ENCODE measurements around the gene GRAMD2A. TPM values are rescaled to one million over a fixed set of nuclear protein-coding genes. Genes with fewer than 3 reads are reported as not detected.

Gene GRAMD2A
- total RNA-seq, 2 donors from 2014 or later, result 2.3 to 3.3 TPM

GRCh38 chr15:72227720-72228119, 30.1 kb upstream of the GRAMD2A start:
- Histone ChIP-seq H3K4me1 (peaks cover 21% of the 10 kb centered on the region), H3K9ac (ENCODE audit: low read depth in 2 of 2, low read length in 2 of 2) (peak overlapping the region in 1 of 2 donors; percentile 50), H3K36me3 (no peaks in the 10 kb centered on the region), H3K27me3 (no peaks in the 10 kb centered on the region), H3K27ac (peak overlapping the region; percentile 99), H3K9me3 (no peaks in the 10 kb centered on the region), H3K4me3 (peak overlapping the region; percentile 10)
- DNase-seq, result no peak
- intact Hi-C loops (cut with DNase I), result no loop called here
- no peak for TF ChIP-seq CTCF (IDR thresholded peaks at IDR 0.05)

DNA sequence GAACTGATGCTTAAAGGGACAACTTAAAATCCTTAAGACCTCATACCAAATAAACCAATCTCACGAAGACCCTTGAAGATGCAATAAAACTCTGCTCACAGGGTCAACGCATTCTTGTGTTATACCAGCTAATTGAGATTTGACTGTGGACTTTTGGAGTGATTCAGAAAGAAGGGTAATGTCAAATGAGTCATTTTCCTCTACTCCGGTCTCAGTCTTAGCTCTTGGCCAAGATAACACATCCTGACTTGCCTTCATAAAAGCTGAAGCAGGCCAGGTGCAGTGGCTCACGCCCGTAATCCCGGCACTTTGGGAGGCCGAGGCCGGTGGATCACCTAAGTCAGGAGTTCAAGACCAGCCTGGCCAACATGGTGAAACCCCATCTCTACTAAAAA, 29.6 kb upstream of the GRAMD2A start:
- Histone ChIP-seq H3K9ac (ENCODE audit: low read depth in 2 of 2, low read length in 2 of 2) (no peak overlapping the region), H3K9me3 (no peaks in the 10 kb centered on the region), H3K4me3 (peak overlapping the region; percentile 1), H3K4me1 (peaks cover 18% of the 10 kb centered on the region), H3K27me3 (no peaks in the 10 kb centered on the region), H3K27ac (peak overlapping the region; percentile 99), H3K36me3 (no peaks in the 10 kb centered on the region)
- no peak for TF ChIP-seq CTCF (IDR thresholded peaks at IDR 0.05)
- DNase-seq, result peak; percentile 30
- intact Hi-C loops (cut with DNase I), result no loop called here

DNA sequence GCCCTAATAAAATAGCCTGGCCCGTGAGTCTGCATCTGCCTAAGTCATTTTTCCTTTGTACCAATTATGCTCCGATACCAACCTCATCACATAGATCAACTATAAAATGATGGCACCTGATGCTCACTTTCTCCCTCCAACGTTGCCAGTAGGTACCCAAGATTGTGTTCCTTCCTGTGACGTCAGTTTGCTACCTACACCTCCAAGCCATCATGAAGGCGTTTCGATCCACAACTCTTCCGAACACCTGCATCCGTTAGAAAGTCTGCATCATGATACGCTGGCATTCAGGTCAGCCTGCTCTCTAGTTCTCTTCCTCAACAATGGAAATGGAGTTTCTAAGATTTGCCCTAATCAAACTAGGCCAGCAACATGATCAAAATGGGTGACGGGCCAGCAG, 25.7 kb upstream of the GRAMD2A start:
- peaks cover 14% of the 10 kb centered on the region for H3K4me1 ChIP-seq
- DNase-seq, result no peak
- no peak overlapping the region for H3K27ac ChIP-seq
- no peak for TF ChIP-seq CTCF (IDR thresholded peaks at IDR 0.05)
- no peaks in the 10 kb centered on the region for H3K27me3 ChIP-seq
- H3K9ac ChIP-seq (ENCODE audit: low read depth in 2 of 2, low read length in 2 of 2), result no peak overlapping the region
- intact Hi-C loops (cut with DNase I), result no loop called here
- H3K4me3 ChIP-seq, result no peak overlapping the region
- peaks cover 8% of the 10 kb centered on the region for H3K36me3 ChIP-seq
- no peaks in the 10 kb centered on the region for H3K9me3 ChIP-seq

DNA sequence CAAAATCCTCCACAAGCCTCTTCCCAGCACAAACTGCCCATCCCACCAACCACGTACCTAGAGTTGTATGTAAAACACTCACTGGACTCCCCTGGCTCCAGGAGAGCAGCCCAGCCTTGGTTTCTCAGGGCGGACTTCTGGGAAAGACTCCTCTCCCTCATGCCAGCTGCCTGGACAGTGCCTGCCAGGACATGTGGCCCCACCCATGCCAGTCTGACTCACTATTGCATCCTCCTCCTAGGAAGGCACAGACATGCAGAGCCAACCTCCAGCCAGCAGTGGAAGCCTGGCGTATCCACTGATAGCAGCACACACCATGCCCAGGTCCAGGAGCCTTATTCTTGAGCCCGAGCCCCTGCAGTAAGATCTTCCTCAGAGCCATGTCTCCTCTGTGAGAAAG, 24.8 kb upstream of the GRAMD2A start:
- no peak for DNase-seq
- Histone ChIP-seq H3K4me3 (no peak overlapping the region), H3K9me3 (no peaks in the 10 kb centered on the region), H3K27me3 (no peaks in the 10 kb centered on the region), H3K9ac (ENCODE audit: low read depth in 2 of 2, low read length in 2 of 2) (no peak overlapping the region), H3K4me1 (peaks cover 8% of the 10 kb centered on the region), H3K27ac (no peak overlapping the region), H3K36me3 (peaks cover 14% of the 10 kb centered on the region)
- TF ChIP-seq CTCF (IDR thresholded peaks at IDR 0.05), result no peak
- intact Hi-C loops (cut with DNase I), result no loop called here

- Histone ChIP-seq H3K36me3 (peaks cover 31% of the 10 kb centered on the region), H3K27ac (no peak overlapping the region), H3K4me3 (no peak overlapping the region), H3K9ac (ENCODE audit: low read depth in 2 of 2, low read length in 2 of 2) (no peak overlapping the region), H3K9me3 (no peaks in the 10 kb centered on the region), H3K27me3 (no peaks in the 10 kb centered on the region), H3K4me1 (peaks cover 3% of the 10 kb centered on the region)
- no peak for DNase-seq
- intact Hi-C loops (cut with DNase I), result no loop called here
- TF ChIP-seq CTCF (IDR thresholded peaks at IDR 0.05), result no peak
Observed at GRCh38 chr15:72220687-72221086, 23.1 kb upstream of the GRAMD2A start.

DNA sequence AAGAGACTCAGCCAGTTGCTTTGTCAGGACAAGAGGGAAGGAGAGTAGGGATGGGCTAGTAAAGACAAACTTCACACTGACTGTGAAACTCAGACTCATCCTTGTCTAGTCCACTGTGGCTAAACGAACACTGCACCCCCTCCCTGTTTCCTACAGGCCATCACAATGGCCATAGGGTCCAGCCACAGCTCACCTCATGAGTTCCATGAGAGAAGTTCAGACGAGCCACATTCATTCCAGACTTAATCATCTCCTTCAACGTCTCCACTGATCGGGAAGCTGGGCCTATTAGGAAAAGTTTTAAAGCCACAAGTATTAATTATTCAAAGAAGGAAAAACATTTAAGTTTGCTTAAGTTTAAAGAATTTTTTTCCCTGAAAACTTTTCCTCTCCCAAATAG, 19.6 kb upstream of the GRAMD2A start:
- no peaks in the 10 kb centered on the region for H3K9me3 ChIP-seq
- H3K4me3 ChIP-seq, result no peak overlapping the region
- DNase-seq, result no peak
- peaks cover 2% of the 10 kb centered on the region for H3K4me1 ChIP-seq
- H3K27ac ChIP-seq, result no peak overlapping the region
- no peaks in the 10 kb centered on the region for H3K27me3 ChIP-seq
- H3K9ac ChIP-seq (ENCODE audit: low read depth in 2 of 2, low read length in 2 of 2), result no peak overlapping the region
- TF ChIP-seq CTCF (IDR thresholded peaks at IDR 0.05), result no peak
- H3K36me3 ChIP-seq, result peaks cover 32% of the 10 kb centered on the region
- intact Hi-C loops (cut with DNase I), result no loop called here
